Lower leg skin (tissue), 4 donors: ENCODE results near the gene PSMB8. TPM values are rescaled to one million over a fixed set of nuclear protein-coding genes. Genes with fewer than 3 reads are reported as not detected.

Experiments
- DNase-seq, 2 donors: peaks; one replicate each; pipeline ENCODE4 v3.0.0-alpha.2; 2019; ENCODE audit warnings: low spot score in 2 of 2
- H3K4me3 ChIP-seq: fragments of 200-600 bp; sonication (generic); 2 replicates; pipeline ENCODE4 v1.5.1; 2017; ENCODE audit warnings: mild to moderate bottlenecking, low read depth; ENCODE audit not compliant: poor library complexity, severe bottlenecking
- POLR2A ChIP-seq, 2 donors: fragments of 450-650 bp; IDR thresholded peaks; one replicate each; pipeline ENCODE4 v1.6.1; 2016 to 2017; ENCODE audit warnings: antibody characterized with exemption in 2 of 2, mild to moderate bottlenecking in 1 of 2, moderate library complexity in 1 of 2
- WGBS, 2 donors: methylation state at CpG; one replicate each; pipeline ENCODE4 v1.1.5; 2018; 5-methylcytosine and 5-hydroxymethylcytosine counted together
- intact Hi-C: fragments of 100-400 bp; cut with DNase I; formaldehyde crosslinking; loops from one replicate; pipeline ENCODE4 v1.15.0; 2023; ENCODE audit warnings: low total_unique reads
- total RNA-seq, 4 donors: library from RNA; depleted of rRNA; stranded (reverse); fragments of >200 nt; gene quantifications; one replicate each; pipeline ENCODE4 v1.1.0, GENCODE V29; 2016
- TF ChIP-seq, protein P1 (sequence below), 3 donors: fragments of 450-650 bp; IDR thresholded peaks; one replicate each; pipeline ENCODE4 v1.5.1; 2016; ENCODE audit warnings: antibody characterized with exemption in 3 of 3, mild to moderate bottlenecking in 3 of 3, moderate library complexity in 2 of 3

PSMB8 gene
- total RNA-seq, 4 donors from 2014 or later = 38.9 to 63.9 (median 50.3) TPM

DNA sequence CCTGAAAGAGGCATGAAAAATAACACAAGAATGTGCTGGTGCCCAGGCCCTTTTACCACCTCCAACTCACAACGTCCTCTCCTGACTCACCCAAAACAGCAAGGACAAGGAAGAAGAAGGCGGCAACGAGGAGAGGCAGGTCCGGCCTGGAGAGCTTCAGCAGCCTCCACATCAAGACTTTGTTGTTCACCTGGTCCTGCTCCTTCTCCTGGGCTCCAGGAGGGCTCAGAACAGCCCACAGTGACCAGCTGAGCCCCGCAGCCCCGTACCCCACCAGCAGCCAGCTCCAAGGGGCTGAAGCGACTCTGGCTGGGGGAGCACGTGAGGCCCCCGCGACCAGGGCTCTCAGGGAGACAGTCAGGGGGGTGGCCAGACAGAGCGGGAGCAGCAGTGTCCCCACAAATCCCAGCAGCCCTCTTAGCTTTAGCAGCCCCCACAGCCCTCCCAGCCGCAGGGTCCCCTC lies 6.2 kb downstream of the PSMB8 start:
- TF ChIP-seq POLR2A (IDR thresholded peaks at IDR 0.05) = no peak
- TF ChIP-seq, protein P1, sequence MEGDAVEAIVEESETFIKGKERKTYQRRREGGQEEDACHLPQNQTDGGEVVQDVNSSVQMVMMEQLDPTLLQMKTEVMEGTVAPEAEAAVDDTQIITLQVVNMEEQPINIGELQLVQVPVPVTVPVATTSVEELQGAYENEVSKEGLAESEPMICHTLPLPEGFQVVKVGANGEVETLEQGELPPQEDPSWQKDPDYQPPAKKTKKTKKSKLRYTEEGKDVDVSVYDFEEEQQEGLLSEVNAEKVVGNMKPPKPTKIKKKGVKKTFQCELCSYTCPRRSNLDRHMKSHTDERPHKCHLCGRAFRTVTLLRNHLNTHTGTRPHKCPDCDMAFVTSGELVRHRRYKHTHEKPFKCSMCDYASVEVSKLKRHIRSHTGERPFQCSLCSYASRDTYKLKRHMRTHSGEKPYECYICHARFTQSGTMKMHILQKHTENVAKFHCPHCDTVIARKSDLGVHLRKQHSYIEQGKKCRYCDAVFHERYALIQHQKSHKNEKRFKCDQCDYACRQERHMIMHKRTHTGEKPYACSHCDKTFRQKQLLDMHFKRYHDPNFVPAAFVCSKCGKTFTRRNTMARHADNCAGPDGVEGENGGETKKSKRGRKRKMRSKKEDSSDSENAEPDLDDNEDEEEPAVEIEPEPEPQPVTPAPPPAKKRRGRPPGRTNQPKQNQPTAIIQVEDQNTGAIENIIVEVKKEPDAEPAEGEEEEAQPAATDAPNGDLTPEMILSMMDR (IDR thresholded peaks at IDR 0.05) = no peak
- no peak for DNase-seq
- 33 to 57% methylated on average over 4 to 5 of the region's 12 CpGs for WGBS, 2 donors
- intact Hi-C loops = loop anchor here (2.0 kb wide), 1 partner anchor 17 kb away; the partner anchor contains the start of gene PSMB9
- peak overlapping the region; percentile 53 for H3K4me3 ChIP-seq

DNA sequence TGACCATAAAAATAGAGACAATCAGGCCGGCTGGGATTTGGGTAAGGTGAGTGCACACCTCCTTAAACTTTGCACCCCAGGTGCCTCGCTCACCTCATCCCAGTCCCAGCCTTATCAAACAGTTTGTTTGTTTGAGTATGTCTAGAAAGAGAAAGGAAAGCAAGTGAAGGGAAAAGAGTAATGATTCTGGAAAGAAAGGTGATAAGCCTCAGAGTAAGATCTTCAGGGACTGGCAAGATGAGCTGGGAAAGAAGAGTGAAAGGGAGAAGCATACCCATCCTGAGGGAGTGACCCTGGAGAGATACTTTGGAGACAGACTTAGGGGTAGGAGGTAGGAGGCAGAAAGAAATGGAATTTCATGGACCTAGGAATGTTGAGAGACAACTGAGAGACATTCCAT lies 7.0 kb downstream of the PSMB8 start:
- H3K4me3 ChIP-seq = no peak overlapping the region
- intact Hi-C loops = no loop called here
- DNase-seq = no peak
- WGBS, 2 donors = 89 to 90% methylated on average over 2 of the region's 2 CpGs
- no peak for TF ChIP-seq POLR2A (IDR thresholded peaks at IDR 0.05)
- TF ChIP-seq, protein P1 (IDR thresholded peaks at IDR 0.05) = no peak

DNA sequence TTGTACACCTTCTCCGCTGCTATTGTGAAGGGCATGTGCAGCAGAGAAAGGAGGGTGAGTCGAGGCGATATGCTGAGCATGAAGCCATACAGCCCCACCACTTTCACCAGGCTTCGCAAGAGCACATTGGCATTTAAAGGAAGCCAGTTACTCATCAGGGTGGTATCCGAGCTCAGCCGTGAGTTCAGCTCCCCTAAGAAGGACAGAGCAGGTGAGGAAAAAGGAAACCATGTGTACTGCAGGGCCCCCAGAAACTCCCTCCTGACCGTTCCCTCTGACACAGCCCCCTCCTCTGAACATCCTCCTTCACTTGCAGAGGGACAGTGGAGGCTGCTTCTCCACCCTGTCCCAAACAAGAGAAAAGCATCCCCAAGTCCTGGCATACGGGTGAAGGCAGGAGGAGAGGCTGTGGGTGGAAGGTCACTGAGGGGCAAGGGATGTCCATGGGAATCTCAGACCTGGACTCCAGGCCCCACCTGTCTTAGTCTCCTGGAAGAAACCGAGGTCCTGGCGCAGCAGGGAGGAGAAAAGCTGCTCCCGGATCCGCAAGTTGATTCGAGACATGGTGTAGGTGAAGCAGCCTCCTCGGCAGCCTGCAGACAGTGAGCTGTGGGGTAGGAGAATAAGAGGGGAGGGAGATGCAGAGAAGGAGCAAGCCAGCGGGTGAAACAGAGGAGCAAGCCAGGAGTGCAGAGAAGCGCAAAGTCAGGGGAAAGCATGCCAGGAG lies 8.5 kb downstream of the PSMB8 start:
- no peak overlapping the region for H3K4me3 ChIP-seq
- 95 to 97% methylated on average over 15 to 16 of the region's 16 CpGs for WGBS, 2 donors
- TF ChIP-seq, protein P1 (IDR thresholded peaks at IDR 0.05) = no peak
- TF ChIP-seq POLR2A (IDR thresholded peaks at IDR 0.05) = no peak
- DNase-seq = no peak
- intact Hi-C loops = no loop called here

DNA sequence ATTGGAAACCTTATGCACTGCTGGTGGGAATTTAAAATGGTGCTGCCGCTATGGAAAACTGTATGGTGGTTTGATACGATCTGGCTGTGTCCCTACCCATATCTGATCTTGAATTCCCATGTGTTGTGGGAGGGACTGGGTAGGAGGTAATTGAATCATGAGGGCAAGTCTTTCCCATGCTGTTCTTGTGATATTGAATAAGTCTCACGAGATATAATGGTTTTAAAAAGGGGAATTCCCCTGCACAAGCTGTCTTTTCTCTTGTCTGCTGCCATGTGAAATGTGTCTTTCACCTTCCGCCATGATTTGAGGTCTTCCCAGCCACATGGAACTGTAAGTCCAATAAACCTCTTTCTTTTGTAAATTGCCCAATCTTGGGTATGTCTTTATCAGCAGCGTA lies 10.2 kb downstream of the PSMB8 start:
- no peak for DNase-seq
- 83% methylated on average over 5 of the region's 5 CpGs for WGBS, 2 donors
- TF ChIP-seq, protein P1 (IDR thresholded peaks at IDR 0.05) = no peak
- no peak for TF ChIP-seq POLR2A (IDR thresholded peaks at IDR 0.05)
- intact Hi-C loops = no loop called here
- H3K4me3 ChIP-seq = no peak overlapping the region

DNA sequence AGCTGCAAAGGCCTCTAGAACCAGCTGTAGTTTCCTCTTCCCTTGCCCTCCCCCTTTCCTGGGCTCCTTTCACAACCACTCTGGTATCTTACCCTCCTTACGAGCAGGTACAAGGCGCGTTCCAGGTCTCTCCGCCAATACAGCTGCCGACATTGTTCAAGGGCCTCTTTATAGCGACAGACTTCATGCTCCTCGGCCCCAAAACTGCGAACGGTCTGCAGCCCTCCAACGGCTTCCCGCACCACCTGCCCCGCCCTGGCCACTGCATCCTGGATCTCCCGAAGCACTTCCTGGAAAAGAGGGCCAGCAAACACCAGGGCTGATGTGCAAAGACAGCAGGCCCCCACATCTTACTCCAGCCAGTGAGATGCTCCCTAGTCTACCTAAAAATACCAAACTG lies 11.3 kb downstream of the PSMB8 start:
- H3K4me3 ChIP-seq = no peak overlapping the region
- no peak for DNase-seq
- 82 to 88% methylated on average over 13 of the region's 13 CpGs for WGBS, 2 donors
- TF ChIP-seq, protein P1 (IDR thresholded peaks at IDR 0.05) = no peak
- TF ChIP-seq POLR2A (IDR thresholded peaks at IDR 0.05) = no peak
- intact Hi-C loops = no loop called here
